ENCODE measurements around the gene NPAS1. TPM values are rescaled to one million over a fixed set of nuclear protein-coding genes. Genes with fewer than 3 reads are reported as not detected.

Gene NPAS1
- total and polyA plus RNA-seq, 2 of the 13 experiments (the other 11 are each of a cell fraction or from before 2014, with no cell fraction given), result 0.35 to 2.9 TPM

GRCh38 chr19:46985542-46986415 lies 33.9 kb upstream of the NPAS1 start (continued):
- TF ChIP-seq, protein P1, sequence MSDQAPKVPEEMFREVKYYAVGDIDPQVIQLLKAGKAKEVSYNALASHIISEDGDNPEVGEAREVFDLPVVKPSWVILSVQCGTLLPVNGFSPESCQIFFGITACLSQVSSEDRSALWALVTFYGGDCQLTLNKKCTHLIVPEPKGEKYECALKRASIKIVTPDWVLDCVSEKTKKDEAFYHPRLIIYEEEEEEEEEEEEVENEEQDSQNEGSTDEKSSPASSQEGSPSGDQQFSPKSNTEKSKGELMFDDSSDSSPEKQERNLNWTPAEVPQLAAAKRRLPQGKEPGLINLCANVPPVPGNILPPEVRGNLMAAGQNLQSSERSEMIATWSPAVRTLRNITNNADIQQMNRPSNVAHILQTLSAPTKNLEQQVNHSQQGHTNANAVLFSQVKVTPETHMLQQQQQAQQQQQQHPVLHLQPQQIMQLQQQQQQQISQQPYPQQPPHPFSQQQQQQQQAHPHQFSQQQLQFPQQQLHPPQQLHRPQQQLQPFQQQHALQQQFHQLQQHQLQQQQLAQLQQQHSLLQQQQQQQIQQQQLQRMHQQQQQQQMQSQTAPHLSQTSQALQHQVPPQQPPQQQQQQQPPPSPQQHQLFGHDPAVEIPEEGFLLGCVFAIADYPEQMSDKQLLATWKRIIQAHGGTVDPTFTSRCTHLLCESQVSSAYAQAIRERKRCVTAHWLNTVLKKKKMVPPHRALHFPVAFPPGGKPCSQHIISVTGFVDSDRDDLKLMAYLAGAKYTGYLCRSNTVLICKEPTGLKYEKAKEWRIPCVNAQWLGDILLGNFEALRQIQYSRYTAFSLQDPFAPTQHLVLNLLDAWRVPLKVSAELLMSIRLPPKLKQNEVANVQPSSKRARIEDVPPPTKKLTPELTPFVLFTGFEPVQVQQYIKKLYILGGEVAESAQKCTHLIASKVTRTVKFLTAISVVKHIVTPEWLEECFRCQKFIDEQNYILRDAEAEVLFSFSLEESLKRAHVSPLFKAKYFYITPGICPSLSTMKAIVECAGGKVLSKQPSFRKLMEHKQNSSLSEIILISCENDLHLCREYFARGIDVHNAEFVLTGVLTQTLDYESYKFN (CRISPR knock-in tag; conservative IDR thresholded peaks at IDR 0.05), result no peak

GRCh38 chr19:46988614-46989230 lies 30.9 kb upstream of the NPAS1 start:
- no TSS peak for BruUV-seq (replicated peaks)
- in situ Hi-C loops (cut with HindIII; ENCODE audit: extremely low pct_ligation_motif_present, low pct_unique_long_range_greater_than_20kb) (no loop called here), intact Hi-C loops (cut with micrococcal nuclease; ENCODE audit: unreplicated experiment) (no loop called here)
- H3K79me2 ChIP-seq (ENCODE audit: insufficient read depth, low read length), result peaks cover 16% of the 10 kb centered on the region
- no peak overlapping the region for H3K9ac ChIP-seq (ENCODE audit: insufficient read depth, low read depth, low read length)
- TF ChIP-seq HOXA5 (CRISPR knock-in tag; IDR thresholded peaks at IDR 0.05) (no peak), ZNF441 (CRISPR knock-in tag; IDR thresholded peaks at IDR 0.05; ENCODE audit: borderline replicate concordance) (no peak), ZSCAN30 (CRISPR knock-in tag; IDR thresholded peaks at IDR 0.05) (no peak)
- H3K27me3 ChIP-seq (ENCODE audit: control insufficient read depth in 1 of 2, insufficient read depth in 2 of 2, low read length in 2 of 2), result no peaks in the 10 kb centered on the region
- WGBS (ENCODE audit: low lambda C conversion rate), result 95% methylated on average over 13 of the region's 14 CpGs
- ChIA-PET CTCF (ENCODE audit: low intra/inter-chr PET ratio, low total read pairs) (no interaction called here), POLR2A (no interaction called here)
- peaks cover 36 to 60% of the 10 kb centered on the region in 2 experiments for H3K36me3 ChIP-seq (replicated peaks in 1 of 2; ENCODE audit: control insufficient read depth in 1 of 2, insufficient read depth in 2 of 2, low read length in 2 of 2)
- no peak overlapping the region for H3K4me2 ChIP-seq (ENCODE audit: low read depth, low read length)
- H3K4me1 ChIP-seq (ENCODE audit: insufficient read depth, low read length), result peaks cover 28% of the 10 kb centered on the region
- no peak overlapping the region for H2AFZ ChIP-seq (ENCODE audit: low read length)
- no peak overlapping the region for H3K27ac ChIP-seq (ENCODE audit: extremely low read length, insufficient read depth, low read length)
- no peak overlapping the region for H3K4me3 ChIP-seq (replicated peaks in 1 of 3; ENCODE audit: insufficient read depth in 1 of 3, low read depth in 2 of 3, low read length in 3 of 3)
- FAIRE-seq (no peak), DNase-seq (ENCODE audit: low spot score) (no peak), ATAC-seq (no peak)
- no peaks in the 10 kb centered on the region; the same call in 1 of the 2 replicates for H4K20me1 ChIP-seq (ENCODE audit: insufficient read depth, low read length)
- no peaks in the 10 kb centered on the region for H3K9me3 ChIP-seq (ENCODE audit: low read length)
